Ishikawa (cell line): ENCODE results near the gene EML4.
A peak's percentile ranks its signal among the peaks of the same experiment; 100 is the strongest.

Source experiments
- CEBPB ChIP-seq: IDR thresholded peaks from 2 replicates; pipeline ENCODE4 v1.6.1; 2012
- EGR1 ChIP-seq: IDR thresholded peaks from 2 replicates; pipeline ENCODE4 v1.6.1; 2012
- EP300 ChIP-seq: IDR thresholded peaks from 2 replicates; pipeline ENCODE4 v1.6.1; 2012; ENCODE audit warnings: borderline replicate concordance
- REST ChIP-seq: IDR thresholded peaks from 2 replicates; pipeline ENCODE4 v1.6.1; 2012; ENCODE audit warnings: low read depth, mild to moderate bottlenecking
- TAF1 ChIP-seq: IDR thresholded peaks from 2 replicates; pipeline ENCODE4 v1.6.1; 2012; ENCODE audit warnings: low read depth, mild to moderate bottlenecking
- TEAD4 ChIP-seq: IDR thresholded peaks from 2 replicates; pipeline ENCODE4 v1.6.1; 2012
- USF1 ChIP-seq: IDR thresholded peaks from 2 replicates; pipeline ENCODE4 v1.6.1; 2012
- TF ChIP-seq, protein P1 (sequence below): IDR thresholded peaks from 2 replicates; pipeline ENCODE4 v1.6.1; 2012

DNA sequence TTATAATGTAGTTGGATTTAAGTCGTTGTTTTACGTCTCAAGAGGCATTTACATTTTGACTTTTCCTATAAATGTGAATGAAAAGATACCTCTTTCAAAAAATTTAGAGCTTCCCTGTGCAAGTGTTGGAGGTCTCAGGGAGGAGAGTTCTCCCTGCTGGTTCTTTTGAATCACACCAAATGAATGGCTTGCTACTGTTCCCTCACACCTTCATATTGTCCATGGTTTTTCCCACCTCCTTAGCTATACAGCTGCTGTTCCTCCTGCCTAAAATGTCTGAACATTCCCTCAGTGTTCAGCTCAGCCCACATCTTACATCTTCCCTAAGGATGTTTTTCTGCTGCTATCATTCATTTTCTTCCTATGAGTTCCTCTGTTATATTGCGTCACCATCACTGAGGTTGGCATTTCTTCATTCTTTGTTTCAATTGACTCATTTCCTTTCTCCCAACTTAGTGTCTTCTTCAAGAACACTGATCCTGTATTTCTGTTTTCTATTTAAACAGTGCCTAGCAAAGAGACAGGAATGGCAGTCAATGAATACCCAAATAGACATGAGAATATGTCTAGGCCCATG, 145.8 kb downstream of the EML4 start:
- no peak for TF ChIP-seq USF1
- TF ChIP-seq CEBPB = peak; percentile 45; the same call in 1 of the 2 replicates
- TF ChIP-seq EP300 = no peak
- TF ChIP-seq EGR1 = no peak
- no peak for TF ChIP-seq REST
- TF ChIP-seq TEAD4 = no peak
- TF ChIP-seq, protein P1, sequence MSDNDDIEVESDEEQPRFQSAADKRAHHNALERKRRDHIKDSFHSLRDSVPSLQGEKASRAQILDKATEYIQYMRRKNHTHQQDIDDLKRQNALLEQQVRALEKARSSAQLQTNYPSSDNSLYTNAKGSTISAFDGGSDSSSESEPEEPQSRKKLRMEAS = no peak
- no peak for TF ChIP-seq TAF1
